ENCODE results near the gene HBG1.
"Not testable (repeated sequence)": the region's sequence is repeated elsewhere in the genome, so short reads cannot be mapped to it uniquely, and the experiment has no call there.

Gene HBG1

DNA sequence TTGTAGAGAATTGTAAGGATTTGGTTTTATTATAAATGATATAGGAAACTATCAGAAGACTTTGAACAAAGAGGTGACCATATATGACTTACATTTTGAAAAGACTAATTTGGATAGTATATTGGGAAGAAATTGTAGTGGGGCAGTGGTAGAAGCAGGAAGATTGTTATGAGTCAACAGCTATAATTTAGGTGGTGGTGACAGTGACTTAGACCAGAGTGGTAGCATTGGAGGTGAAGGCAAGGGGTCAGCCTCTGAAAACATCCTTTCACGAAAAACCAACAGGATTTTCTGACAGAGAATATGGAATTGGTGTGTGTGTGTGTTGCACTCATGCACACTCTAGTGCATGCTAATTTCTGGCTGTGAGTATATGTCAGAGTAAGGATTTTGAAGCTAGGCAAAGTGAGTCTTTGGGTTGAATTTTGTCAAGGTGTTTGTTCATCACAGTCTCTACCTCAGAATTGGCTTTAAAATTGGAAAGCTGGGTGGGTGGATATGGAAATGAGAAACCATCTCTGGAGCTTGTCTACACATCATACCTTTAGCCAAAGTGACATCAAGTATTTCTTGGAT is 28.2 kb upstream of the HBG1 start:
- no peak for DNase-seq (ENCODE audit: extremely low read depth in 1 of 2, low read depth in 1 of 2)

DNA sequence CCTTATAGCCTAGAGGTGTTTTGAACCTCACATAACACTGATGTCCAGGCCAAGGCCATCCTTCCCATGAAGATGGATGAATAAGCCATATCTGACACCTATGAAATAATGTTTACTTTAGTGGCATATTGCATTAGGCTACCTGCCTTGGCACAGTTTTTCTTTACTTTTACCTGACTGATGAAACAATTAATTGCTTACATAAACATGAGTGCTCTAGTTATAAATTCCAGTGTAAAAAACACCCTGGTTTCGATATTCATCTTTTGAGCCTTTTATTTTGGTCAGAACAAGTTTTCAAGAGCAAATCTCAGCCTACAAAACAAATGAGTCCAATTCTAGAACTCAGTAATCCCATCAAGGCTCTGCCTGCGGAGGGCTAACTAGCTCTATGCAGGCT is 27.0 kb upstream of the HBG1 start:
- DNase-seq (ENCODE audit: extremely low read depth in 1 of 2, low read depth in 1 of 2): no peak

DNA sequence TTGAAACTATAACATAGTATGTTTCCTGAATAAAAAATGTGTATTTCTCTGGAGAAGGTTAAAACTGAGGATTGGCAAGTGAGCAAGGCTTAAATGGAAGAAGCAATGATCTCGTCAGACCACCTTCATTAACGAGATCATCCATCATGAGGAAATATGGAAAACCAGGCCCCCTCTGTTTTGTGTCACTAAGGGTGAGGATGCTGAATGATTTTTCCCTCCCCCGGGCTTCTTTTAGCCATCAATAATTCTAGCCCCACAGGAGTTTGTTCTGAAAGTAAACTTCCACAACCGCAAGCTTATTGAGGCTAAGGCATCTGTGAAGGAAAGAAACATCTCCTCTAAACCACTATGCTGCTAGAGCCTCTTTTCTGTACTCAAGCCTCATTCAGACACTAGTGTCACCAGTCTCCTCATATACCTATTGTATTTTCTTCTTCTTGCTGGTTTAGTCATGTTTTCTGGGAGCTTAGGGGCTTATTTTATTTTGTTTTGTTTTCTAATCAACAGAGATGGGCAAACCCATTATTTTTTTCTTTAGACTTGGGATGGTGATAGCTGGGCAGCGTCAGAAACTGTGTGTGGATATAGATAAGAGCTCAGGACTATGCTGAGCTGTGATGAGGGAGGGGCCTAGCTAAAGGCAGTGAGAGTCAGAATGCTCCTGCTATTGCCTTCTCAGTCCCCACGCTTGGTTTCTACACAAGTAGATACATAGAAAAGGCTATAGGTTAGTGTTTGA is 25.9 kb upstream of the HBG1 start:
- DNase-seq (ENCODE audit: extremely low read depth in 1 of 2, low read depth in 1 of 2): no peak

DNA sequence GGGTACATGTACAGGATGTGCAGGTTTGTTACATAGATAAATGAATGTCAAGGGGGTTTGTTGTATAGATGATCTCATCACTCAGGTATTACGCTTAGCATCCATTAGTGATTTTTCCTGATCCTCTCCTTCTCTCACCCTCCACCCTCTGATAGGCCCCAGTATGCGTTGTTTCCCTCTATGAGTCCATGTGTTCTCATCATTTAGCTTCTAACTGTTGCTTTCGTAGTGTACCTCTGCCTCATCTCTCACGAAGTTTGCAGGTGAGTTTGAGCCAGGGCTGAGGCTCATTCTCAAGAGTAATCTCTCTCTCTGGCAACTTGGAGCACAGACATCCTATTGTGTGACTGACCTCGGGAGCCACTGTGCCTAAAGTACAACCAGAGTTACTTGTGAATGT is 24.7 kb upstream of the HBG1 start:
- no peak for DNase-seq (ENCODE audit: extremely low read depth in 1 of 2, low read depth in 1 of 2)

DNA sequence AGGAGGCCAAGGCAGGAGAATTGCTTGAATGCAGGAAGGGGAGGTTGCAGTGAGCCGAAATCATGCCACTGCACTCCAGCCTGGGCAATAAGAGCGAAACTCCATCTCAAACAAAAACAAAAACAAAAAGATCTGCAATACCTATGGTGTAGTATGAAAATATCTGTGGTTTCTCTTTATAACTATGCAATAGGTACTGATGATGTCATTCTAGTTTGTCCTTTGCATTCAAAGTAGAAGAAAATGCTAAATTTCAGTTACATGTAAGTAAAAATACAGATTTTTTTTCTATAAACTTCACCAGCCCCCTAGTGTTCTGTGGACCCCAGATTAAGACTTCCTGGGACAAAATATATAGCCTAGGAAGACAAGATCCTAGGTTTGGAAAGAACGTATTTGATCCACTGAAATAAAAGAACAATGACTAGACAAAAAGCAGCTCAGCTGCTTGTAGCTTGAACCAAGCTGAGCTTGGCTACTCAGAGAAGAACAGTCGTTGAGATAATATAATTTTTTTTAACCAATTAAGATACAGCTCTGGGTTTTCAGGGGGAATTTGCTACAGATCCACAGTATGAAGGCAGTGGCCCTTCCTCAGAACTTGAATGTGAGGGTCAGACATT is 22.8 kb upstream of the HBG1 start:
- DNase-seq (ENCODE audit: extremely low read depth in 1 of 2, low read depth in 1 of 2): no peak

DNA sequence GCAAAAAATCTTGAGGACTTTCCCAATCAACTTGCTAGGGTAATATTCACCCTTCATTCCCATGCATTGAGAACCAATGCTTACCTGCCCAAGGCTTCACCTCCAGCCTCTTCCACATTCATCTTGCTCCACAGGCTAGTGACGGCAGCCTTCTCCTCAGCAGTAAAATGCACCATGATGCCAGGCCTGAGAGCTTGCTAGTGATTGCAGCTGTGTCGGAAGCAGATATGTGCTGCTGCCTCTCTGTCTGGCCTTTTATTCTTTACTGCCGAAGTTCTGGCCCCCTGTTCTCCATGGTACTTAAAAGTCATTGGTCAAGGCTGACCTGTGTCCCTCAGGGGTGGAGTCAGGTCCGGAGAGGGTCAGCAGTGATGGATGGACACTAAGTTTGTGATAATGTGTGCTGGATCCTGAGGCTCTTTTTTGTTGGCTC is 20.1 kb upstream of the HBG1 start, which contains the start of gene HBE1:
Gene HBE1 (minus strand): TSS at position 231 of the 433 bp plus-strand sequence. CDS start 55 bp downstream, at position 176.
- DNase-seq (ENCODE audit: extremely low read depth in 1 of 2, low read depth in 1 of 2): no peak

DNA sequence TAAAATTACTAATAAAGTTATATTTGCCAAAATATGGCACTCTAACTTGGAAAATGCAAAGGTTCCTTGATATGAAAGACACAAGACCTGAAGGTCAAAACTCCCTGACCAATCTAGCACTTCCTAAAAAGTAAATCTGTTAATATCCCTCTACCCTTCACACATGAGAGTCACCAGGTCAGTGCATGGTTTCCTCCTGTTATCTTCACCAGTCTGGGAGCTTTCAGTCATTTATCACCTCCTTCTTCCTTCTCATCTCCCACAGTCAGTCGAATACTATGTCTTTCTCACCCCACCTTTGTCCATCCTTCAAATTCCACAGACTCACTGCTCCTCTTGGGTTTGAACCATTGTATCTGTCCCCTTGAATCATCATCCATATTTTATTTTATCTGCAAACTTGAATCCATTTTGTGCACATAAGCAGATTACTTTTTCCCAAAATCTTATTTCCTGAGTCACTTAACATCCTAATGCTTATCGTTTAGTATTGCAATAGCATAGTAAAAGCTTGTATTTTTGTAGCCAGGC is 17.4 kb upstream of the HBG1 start:
- DNase-seq (ENCODE audit: extremely low read depth in 1 of 2, low read depth in 1 of 2): no peak

DNA sequence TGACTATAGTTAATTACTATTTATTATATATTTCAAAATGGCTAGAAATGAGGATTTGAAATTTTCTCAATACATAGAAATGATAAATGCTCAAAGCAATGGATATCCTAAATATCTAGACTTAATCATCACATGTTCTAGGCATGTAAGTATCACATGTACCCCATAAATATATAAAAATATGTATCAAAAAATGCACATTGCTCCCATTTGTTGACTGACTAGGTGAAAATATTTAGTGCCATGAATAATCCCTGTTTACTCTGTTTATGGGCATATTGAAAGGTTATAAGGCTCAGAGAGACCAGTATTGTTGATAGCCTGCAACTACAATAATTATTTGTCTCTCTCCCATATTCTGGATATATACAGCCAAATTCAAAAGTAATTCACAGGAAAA is 17.0 kb upstream of the HBG1 start:
- DNase-seq (ENCODE audit: extremely low read depth in 1 of 2, low read depth in 1 of 2): no peak

DNA sequence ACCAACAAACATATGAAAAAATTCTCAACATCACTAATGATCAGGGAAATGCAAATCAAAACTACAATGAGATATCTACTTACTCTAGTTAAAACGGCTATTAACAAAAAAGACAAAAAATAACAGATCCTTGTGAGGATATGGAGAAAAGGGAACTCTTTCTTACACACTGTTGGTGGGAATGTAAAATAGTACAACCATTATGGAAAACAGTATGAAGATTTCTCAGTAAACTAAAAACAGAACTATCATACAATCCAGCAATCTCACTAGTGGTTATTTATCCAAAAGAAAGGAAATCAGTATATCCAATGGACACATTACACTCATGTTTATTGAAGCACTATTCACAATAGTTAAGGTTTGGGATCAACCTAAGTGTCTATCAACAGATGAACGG is 16.2 kb upstream of the HBG1 start:
- no peak for DNase-seq (ENCODE audit: extremely low read depth in 1 of 2, low read depth in 1 of 2)

DNA sequence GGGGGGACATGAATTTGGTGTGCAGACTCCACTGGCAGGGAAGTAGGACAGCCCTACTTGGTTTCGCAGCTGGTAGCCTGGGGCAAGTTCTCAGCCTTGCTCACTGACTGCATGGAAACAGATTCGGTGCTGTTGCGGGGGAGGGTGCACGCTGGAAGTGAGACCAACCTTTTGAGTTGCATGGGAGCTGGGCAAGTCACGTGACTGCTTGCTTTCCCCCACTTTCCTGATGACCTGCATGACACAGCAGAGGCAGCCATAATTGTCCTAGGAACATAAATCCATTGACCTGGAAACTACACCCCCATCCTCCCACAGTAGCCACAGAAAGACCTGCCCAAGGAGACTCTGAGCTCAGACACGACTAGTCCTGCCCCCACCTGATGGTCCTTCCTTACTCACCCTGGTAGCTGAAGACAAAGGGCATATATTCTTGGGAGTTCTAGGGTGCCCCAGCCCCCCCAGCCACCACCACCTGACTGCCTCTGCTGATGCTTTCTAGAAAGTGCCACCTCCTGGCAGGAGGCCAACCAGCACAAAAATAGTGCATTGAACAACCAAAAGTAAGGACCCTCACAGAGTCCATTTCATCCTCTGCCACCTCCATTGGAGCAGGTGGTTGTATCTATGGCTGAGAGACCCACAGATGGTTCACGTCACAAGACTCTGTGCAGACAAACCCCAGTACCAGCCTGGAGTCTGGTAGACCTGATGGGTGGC is 9.0 kb upstream of the HBG1 start:
- DNase-seq (ENCODE audit: extremely low read depth in 1 of 2, low read depth in 1 of 2): no peak

DNA sequence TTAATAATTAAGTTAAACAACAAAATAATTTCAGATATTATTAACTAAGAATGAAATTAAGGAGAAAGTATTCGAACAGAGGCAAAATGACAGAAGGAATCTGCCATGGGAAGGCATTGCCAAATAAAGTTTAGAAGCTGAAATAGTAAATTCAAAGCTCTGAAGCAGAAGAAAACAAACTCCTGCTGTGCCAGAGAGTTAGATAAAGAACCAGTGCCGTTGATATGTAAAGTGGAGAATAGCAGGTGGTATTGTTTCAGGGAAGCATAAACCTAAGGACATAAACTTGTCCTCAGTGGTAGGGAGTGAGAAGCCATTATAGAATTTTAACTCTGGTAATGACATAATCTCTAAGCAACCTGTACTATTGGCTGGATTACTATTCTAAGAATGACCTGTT is 7.6 kb upstream of the HBG1 start:
- no peak for DNase-seq (ENCODE audit: extremely low read depth in 1 of 2, low read depth in 1 of 2)

DNA sequence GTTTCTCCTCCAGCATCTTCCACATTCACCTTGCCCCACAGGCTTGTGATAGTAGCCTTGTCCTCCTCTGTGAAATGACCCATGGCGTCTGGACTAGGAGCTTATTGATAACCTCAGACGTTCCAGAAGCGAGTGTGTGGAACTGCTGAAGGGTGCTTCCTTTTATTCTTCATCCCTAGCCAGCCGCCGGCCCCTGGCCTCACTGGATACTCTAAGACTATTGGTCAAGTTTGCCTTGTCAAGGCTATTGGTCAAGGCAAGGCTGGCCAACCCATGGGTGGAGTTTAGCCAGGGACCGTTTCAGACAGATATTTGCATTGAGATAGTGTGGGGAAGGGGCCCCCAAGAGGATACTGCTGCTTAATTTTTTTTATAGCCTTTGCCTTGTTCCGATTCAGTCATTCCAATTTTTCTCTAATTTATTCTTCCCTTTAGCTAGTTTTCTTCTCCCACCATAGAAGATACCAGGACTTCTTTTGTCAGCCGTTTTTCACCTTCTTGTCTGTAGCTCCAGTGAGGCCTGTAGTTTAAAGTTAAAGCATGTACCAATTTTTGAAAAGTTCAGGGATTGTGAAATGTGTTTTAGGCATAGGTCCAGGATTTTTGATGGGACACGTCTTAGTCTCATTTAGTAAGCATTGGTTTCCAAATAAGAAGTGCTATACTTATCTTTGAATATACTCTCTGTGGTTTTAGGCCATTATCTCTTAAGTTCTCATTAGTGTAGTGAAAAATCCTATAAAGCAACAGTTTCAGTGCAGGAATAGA is 5.2 kb upstream of the HBG1 start, which contains the start of gene HBG2:
Gene HBG2 (minus strand): TSS at position 136 of the 768 bp plus-strand sequence. CDS start 53 bp downstream, at position 83.
- not testable (repeated sequence) for DNase-seq (ENCODE audit: extremely low read depth in 1 of 2, low read depth in 1 of 2)

DNA sequence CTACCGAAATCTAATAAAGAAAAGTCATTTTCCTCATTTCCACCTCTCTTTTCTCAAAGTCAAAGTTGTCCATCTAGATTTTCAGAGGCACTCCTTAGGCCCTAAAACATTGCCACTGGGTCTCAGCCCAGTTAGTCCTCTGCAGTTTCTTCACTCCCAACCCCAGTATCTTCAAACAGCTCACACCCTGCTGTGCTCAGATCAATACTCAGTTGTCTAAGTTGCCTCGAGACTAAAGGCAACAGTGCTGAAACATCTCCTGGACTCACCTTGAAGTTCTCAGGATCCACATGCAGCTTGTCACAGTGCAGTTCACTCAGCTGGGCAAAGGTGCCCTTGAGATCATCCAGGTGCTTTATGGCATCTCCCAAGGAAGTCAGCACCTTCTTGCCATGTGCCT is 4.4 kb upstream of the HBG1 start:
- DNase-seq (ENCODE audit: extremely low read depth in 1 of 2, low read depth in 1 of 2): not testable (repeated sequence)

DNA sequence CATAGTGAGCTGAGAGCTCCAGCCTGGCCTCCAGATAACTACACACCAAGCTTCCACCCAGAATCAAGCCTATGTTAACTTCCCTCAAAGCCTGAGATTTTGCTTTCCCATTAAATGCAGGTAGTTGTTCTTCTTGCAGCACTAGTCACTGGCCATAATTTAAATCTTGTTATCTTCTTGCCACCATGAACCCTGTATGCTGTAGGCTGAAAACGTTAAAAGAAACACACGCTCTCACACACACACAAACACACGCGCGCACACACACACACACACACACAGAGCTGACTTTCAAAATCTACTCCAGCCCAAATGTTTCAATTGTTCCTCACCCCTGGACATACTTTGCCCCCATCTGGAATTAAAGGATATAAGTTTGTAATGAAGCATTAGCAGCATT is 3.8 kb upstream of the HBG1 start:
- not testable (repeated sequence) for DNase-seq (ENCODE audit: extremely low read depth in 1 of 2, low read depth in 1 of 2)

DNA sequence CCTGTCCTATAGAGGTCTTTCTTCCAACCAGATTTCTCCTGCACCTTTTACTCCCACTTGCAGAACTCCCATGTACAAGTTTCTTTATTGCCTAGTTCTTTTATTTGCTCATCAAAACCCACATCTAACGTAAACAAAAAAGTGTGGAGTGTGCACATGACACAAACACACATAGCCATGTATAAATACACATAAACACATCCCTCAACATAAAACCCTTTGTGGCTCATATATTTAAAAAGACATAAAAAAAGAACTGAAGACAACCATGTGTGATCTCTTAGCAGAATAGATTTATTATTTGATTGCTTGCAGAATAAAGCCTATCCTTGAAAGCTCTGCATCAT is 3.2 kb upstream of the HBG1 start:
- DNase-seq (ENCODE audit: extremely low read depth in 1 of 2, low read depth in 1 of 2): no peak

DNA sequence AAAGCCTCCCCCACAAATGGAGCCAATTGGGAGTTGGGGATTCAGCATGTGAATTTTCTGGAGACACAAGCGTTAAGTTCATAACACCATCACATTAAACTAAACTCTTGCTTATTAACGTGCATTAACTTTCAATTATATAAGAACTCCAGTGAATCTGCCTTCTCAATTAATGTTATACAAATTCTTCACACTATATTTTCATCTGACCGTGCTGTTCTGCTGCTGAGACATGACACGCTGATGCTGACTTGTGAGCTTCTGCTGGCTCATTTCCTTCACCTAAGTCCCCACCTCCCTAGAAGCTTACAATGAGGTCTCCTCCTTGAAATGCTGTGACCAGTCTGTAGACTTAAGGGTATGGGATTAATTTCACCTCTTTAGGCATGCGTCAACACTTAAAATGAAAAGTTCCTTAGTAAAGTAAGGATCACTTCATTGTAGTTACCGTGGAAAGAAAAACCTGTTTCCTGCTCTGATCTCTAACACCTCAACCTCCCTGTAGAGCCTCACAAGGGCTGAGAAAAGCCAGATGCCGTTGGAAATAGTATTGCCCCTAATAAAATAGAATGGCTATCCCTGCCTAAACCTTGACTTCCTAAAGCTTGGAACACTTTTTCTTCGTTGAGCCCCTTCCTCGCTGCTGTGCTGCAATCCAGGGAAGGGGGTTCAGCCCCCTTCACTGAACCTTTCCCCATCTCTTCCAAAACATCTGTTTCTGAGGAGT is 2.7 kb upstream of the HBG1 start:
- no peak for DNase-seq (ENCODE audit: extremely low read depth in 1 of 2, low read depth in 1 of 2)

DNA sequence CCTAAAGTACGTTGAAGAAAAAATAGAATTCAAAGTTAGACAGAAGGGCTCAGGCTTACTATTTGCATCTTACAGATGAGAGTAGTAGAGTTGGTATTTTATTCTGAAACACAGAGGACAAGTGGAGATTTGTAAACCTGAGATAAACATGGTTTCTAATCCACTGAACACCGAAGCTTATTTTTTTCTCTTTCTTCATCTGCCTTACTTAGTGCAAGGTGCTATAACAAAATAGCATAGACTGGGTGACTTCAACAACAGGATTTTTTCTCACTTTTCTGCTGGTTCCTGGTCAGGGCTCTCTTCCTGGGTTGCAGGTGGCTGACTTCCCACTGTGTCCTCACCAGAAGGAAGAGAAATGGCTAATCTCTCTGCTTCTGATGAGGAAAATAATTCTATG is 2.1 kb upstream of the HBG1 start:
- DNase-seq (ENCODE audit: extremely low read depth in 1 of 2, low read depth in 1 of 2): no peak

DNA sequence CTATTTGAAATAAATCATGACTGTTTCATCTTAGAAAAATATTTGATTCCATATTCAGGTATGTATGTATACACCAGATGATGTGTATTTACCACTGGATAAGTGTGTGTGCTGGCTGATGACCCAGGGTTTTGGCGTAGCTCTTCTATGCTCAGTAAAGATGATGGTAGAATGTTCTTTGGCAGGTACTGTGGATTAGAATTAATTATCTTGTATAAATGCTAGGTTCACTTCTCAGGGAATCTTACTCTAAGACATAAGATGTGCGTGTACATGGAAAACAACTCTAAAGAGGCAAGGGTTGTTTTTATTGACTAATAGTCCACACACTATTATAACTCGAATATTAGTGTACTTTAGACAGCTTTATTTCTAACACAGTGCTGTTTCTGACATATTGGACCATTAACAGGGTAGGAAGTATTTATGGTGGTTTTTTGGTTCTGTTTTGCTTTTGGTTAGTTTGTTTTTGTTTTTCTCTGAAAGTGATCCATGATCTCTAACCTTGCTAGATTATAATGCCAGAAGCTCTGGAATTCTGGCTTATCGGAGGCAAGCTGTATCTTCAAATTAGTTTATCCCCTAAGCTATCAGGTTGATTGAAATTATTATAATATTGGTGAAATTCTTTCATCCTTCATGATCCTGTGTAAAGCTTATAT is 1.0 kb upstream of the HBG1 start:
- DNase-seq (ENCODE audit: extremely low read depth in 1 of 2, low read depth in 1 of 2): no peak

DNA sequence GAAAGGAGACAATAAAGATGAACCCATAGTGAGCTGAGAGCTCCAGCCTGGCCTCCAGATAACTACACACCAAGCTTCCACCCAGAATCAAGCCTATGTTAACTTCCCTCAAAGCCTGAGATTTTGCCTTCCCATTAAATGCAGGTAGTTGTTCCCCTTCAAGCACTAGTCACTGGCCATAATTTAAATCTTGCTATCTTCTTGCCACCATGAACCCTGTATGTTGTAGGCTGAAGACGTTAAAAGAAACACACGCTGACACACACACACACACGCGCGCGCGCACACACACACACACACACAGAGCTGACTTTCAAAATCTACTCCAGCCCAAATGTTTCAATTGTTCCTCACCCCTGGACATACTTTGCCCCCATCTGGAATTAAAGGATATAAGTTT is 1.2 kb downstream of the HBG1 start:
- DNase-seq (ENCODE audit: extremely low read depth in 1 of 2, low read depth in 1 of 2): not testable (repeated sequence)

Measured in stimulated activated CD8-positive, alpha-beta memory T cell treated with anti-CD3 and anti-CD28 coated beads, Interleukin-7, amount 100 ng/mL, for 48 hours (primary cell).